HFF-Myc (cell line): Measurements from ENCODE around the gene WDPCP.
"Not testable (repeated sequence)": the region's sequence is repeated elsewhere in the genome, so short reads cannot be mapped to it uniquely, and the experiment has no call there.

ENCODE experiments used
- DNase-seq: peaks from one replicate; pipeline ENCODE4 v3.0.0-alpha.2; 2011; ENCODE audit warnings: low read depth; ENCODE audit errors: extremely low read depth
- H3K4me3 ChIP-seq: replicated peaks from 2 replicates; pipeline ENCODE4 v1.5.1; 2011; ENCODE audit warnings: low read depth, mild to moderate bottlenecking, control low read depth, low read length
- CTCF ChIP-seq: IDR thresholded peaks from 2 replicates; pipeline ENCODE4 v1.5.1; 2012; ENCODE audit warnings: mild to moderate bottlenecking, low read depth, low read length, control low read depth; ENCODE audit errors: missing control alignments

The WDPCP gene

GRCh38 chr2:63588385-63589147 is at the start of gene WDPCP, which contains the start of gene MDH1:
Gene WDPCP (minus strand): TSS chr2:63588477. CDS start chr2:63588271, 206 bp downstream.
Gene MDH1 (plus strand): TSS chr2:63588963. CDS start chr2:63589044, 81 bp downstream.
- peak within 1 kb of the TSS; percentile 91 for H3K4me3 ChIP-seq
- no peak for TF ChIP-seq CTCF
- DNase-seq = peak; percentile 99

GRCh38 chr2:63632382-63632781 is 44.1 kb upstream of the WDPCP start:
- DNase-seq = no peak
- no peak overlapping the region for H3K4me3 ChIP-seq
- TF ChIP-seq CTCF = no peak

DNA sequence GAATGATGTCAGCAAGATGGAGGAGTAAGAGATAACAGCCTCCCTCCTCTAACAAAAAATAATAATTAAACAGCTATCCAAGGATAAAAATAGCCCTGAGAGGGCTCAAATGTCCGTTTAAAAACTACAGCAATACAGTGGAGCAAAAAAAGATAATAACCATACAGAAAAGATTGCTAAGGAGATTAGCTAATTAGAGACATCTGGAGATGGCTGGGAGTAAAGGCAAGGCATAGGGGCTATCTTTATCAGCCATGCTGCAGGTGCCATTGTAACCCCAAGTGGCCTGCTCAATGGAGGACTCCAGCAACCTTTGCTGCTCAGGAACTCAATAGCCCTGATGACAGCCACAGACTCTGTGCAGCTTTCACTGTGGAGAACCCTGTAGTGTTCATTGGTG is 43.2 kb upstream of the WDPCP start:
- no peak for TF ChIP-seq CTCF
- no peak for DNase-seq
- no peak overlapping the region for H3K4me3 ChIP-seq

DNA sequence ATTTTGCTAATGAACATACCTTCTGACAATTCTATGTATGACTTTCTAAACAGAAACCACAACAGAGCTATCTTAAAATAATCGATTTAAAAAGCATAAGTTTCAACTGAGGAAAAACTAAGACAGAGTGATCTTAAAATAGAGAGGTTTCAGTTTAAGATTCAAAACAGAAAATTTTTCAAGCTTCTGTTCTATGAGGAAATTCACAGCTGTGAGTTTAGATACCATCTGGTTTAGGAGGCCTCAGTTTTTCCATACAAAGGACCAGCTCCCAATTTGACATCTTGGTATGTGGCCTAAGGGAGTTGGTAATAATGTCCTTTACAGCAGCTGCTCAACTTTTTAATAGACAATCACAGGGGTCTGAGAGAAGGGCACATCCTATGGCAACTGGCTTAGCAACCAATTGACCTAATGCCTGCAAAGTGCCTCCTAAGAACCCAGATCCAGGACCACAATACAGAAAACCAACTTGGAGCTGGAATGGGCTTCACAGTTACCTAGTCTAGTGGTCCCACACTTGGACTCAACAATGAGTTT is 40.2 kb upstream of the WDPCP start:
- TF ChIP-seq CTCF = no peak
- H3K4me3 ChIP-seq = no peak overlapping the region
- DNase-seq = no peak

DNA sequence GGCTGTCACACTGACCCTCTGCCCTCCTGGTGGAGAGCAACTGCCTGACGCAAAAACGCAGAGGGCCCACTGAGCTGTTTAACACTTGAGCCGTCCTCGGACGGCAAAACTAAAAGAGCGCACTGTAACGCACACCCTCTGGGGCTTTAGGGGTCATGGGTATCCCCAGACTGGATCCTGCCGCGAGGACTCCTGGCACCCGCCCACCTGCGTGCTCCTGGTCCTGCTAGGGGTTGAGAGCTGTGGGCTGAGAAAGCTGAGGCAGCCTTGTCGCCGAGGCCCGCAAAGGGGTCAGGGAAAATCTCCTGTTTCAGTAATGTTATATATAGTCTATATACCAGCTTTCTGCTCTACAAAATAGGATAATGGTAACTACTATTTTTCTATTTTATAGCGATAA is 39.6 kb upstream of the WDPCP start:
- TF ChIP-seq CTCF = no peak
- no peak for DNase-seq
- H3K4me3 ChIP-seq = no peak overlapping the region

DNA sequence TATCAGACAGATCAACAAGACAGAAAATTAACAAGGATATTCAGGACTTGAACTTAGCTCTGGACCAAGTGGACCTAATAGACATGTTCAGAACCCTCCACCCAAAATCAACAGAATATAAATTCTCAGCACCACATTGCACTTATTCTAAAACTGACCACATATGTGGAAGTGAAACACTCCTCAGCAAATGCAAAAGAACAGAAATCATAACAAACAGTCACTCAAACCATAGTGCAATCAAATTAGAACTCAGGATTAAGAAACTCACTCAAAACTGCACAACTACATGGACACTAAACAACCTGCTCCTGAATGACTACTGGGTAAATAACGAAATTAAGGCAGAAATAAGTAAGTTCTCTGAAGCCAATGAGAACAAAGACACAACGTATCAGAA is 35.5 kb upstream of the WDPCP start:
- H3K4me3 ChIP-seq, DNase-seq: not testable (repeated sequence)

DNA sequence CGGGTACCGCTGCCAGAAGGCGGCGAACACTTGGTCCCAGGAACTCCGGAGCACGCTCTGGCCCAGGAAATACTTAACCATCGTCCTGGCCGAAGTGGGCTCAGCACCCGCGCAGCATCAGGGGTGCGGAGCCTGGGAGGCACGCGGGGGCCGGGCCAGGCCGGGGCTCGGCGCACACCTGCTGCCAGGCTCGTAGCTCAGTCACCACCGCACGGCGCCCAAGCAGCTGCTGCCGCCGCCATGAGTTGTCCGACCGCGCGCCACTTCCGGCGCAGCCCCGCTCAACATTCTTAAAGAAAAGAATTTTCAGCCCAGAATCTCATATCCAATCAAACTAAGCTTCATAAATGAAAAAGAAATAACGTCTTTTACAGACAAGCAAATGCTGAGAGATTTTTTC is 34.5 kb upstream of the WDPCP start:
- no peak for DNase-seq
- H3K4me3 ChIP-seq = no peak overlapping the region
- TF ChIP-seq CTCF = no peak
